Measurements from ENCODE around the gene XIRP2.

The XIRP2 gene

DNA sequence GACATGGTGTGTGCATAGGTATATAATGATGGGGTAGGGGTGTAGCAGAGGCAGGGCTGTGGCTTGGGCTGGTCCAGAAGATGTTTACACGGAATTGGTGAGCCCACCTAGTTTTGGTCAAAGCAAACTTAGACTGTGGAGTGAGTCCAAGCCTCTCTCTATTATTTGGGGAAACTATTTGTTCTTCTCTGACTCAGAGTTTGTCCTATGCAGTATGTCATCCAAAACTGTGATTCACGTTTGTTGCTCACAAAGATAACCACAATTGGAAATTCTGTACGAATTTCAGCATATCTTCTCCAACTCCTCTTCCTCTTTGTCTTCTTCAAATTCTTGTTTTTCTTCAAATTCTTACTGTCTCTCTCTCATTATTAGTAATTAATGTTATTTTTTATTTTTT, 292.9 kb downstream of the XIRP2 start:
- TF ChIP-seq, protein P1, sequence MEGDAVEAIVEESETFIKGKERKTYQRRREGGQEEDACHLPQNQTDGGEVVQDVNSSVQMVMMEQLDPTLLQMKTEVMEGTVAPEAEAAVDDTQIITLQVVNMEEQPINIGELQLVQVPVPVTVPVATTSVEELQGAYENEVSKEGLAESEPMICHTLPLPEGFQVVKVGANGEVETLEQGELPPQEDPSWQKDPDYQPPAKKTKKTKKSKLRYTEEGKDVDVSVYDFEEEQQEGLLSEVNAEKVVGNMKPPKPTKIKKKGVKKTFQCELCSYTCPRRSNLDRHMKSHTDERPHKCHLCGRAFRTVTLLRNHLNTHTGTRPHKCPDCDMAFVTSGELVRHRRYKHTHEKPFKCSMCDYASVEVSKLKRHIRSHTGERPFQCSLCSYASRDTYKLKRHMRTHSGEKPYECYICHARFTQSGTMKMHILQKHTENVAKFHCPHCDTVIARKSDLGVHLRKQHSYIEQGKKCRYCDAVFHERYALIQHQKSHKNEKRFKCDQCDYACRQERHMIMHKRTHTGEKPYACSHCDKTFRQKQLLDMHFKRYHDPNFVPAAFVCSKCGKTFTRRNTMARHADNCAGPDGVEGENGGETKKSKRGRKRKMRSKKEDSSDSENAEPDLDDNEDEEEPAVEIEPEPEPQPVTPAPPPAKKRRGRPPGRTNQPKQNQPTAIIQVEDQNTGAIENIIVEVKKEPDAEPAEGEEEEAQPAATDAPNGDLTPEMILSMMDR (conservative IDR thresholded peaks at IDR 0.05; ENCODE audit: control insufficient read depth, insufficient read depth, low read depth, low read length) = no peak
- DNase-seq (ENCODE audit: low read depth) = peak; percentile 85
- H3K4me3 ChIP-seq (ENCODE audit: control insufficient read depth, low read depth, low read length) = no peak overlapping the region

- no peak overlapping the region for H3K4me3 ChIP-seq (ENCODE audit: control insufficient read depth, low read depth, low read length)
- TF ChIP-seq, protein P1 (conservative IDR thresholded peaks at IDR 0.05; ENCODE audit: control insufficient read depth, insufficient read depth, low read depth, low read length) = no peak
- DNase-seq (ENCODE audit: low read depth) = peak; percentile 55
These were observed 293.4 kb downstream of the XIRP2 start for GRCh38 chr2:167181688-167182087.

DNA sequence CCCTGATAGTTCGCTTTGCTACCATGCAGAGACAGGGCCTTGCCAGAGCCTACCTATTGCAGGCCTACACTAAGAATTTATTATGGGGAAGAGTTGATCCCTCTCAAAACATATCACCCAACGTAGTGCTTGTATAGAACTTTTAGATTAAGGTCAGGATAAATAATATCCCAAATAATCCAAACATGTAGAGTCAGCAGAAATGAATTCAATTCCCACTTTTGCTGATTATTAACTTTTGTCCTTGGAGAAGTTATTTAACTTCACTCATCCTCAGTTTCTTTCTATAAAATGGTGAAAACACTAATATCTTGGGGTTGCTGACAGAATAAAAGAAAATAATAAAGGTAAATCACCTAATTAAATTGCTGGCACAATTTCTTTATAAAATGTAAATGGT, 294.1 kb downstream of the XIRP2 start:
- no peak for DNase-seq (ENCODE audit: low read depth)
- TF ChIP-seq, protein P1 (conservative IDR thresholded peaks at IDR 0.05; ENCODE audit: control insufficient read depth, insufficient read depth, low read depth, low read length) = no peak
- H3K4me3 ChIP-seq (ENCODE audit: control insufficient read depth, low read depth, low read length) = no peak overlapping the region

GRCh38 chr2:167183931-167184330, 295.7 kb downstream of the XIRP2 start:
- H3K4me3 ChIP-seq (ENCODE audit: control insufficient read depth, low read depth, low read length) = no peak overlapping the region
- DNase-seq (ENCODE audit: low read depth) = no peak
- TF ChIP-seq, protein P1 (conservative IDR thresholded peaks at IDR 0.05; ENCODE audit: control insufficient read depth, insufficient read depth, low read depth, low read length) = no peak

- no peak overlapping the region for H3K4me3 ChIP-seq (ENCODE audit: control insufficient read depth, low read depth, low read length)
- no peak for DNase-seq (ENCODE audit: low read depth)
- TF ChIP-seq, protein P1 (conservative IDR thresholded peaks at IDR 0.05; ENCODE audit: control insufficient read depth, insufficient read depth, low read depth, low read length) = no peak
These were observed 298.2 kb downstream of the XIRP2 start for GRCh38 chr2:167186465-167186864.

DNA sequence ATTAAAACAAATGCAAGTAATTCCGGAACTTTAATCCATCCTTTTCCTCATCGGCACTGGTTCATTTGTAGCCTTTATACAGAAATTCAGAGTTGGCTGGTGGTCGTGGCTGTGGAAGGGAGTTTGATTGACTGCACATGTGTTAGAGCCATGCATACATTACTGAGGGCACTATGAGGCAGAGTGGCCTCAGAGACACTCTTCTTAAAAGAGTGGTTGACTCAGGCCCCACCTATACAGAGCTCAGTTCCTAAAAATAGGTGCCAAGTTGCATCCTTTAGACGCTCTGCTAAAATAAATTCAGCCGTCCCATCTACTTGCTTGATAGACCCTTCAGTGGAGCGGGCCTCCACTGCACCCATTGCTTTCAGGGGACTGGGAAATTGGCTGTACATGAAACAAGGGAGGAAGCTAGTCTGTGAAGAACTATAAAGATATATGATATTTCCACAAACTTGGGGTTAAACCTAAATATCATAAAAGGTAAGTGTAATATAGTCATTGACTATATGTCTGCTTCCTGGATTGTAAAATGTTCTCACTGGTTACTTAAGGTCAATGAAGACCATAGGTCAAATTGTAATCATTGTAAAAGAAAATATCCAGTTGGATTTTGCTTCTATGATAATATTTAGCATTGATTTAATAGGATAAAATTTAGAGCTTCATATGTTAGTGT, 298.9 kb downstream of the XIRP2 start:
- H3K4me3 ChIP-seq (ENCODE audit: control insufficient read depth, low read depth, low read length) = no peak overlapping the region
- no peak for DNase-seq (ENCODE audit: low read depth)
- TF ChIP-seq, protein P1 (conservative IDR thresholded peaks at IDR 0.05; ENCODE audit: control insufficient read depth, insufficient read depth, low read depth, low read length) = no peak

All from fibroblast of mammary gland (primary cell).